Prostate gland (tissue), 2 donors: ENCODE measurements around the gene ROR1. TPM values are rescaled to one million over a fixed set of nuclear protein-coding genes. Genes with fewer than 3 reads are reported as not detected.

Experiments used
- DNase-seq: peaks from one replicate; pipeline ENCODE4 v3.0.0-alpha.2; 2019; ENCODE audit warnings: low spot score
- H3K27ac ChIP-seq, 2 donors: fragments of 200-600 bp; sonication (generic); 2 replicates each; pipeline ENCODE4 v1.5.1; 2017 to 2019
- H3K27me3 ChIP-seq: fragments of 200-600 bp; sonication (generic); replicated peaks from 2 replicates; pipeline ENCODE4 v1.5.1; 2019; ENCODE audit not compliant: insufficient read depth
- H3K36me3 ChIP-seq, 2 donors: fragments of 200-600 bp; sonication (generic); 1 replicate in 1 of 2; 2 replicates in 1 of 2; pipeline versions ENCODE4 v1.5.1 to v1.8.1; 2017 to 2019
- H3K4me1 ChIP-seq: fragments of 200-600 bp; sonication (generic); replicated peaks from 2 replicates; pipeline ENCODE4 v1.5.1; 2019
- H3K4me3 ChIP-seq, 2 donors: fragments of 200-600 bp; sonication (generic); 2 replicates each; pipeline ENCODE4 v1.5.1; 2017 to 2019
- H3K9me3 ChIP-seq: fragments of 200-600 bp; sonication (generic); 2 replicates; pipeline ENCODE4 v1.5.1; 2017
- POLR2A ChIP-seq: fragments of 450-650 bp; IDR thresholded peaks from one replicate; pipeline ENCODE4 v1.6.1; 2016; ENCODE audit warnings: antibody characterized with exemption, mild to moderate bottlenecking
- POLR2AphosphoS5 ChIP-seq: sonication (generic); formaldehyde crosslinking; IDR thresholded peaks from one replicate; pipeline ENCODE4 v1.6.1; 2017; ENCODE audit warnings: antibody characterized with exemption
- WGBS: methylation state at CpG from one replicate; pipeline ENCODE4 v1.1.5; 2018; 5-methylcytosine and 5-hydroxymethylcytosine counted together
- intact Hi-C: fragments of 100-400 bp; cut with DNase I; formaldehyde crosslinking; loops from one replicate; pipeline ENCODE4 v1.14.2; 2022
- total RNA-seq, 2 donors: library from RNA; depleted of rRNA; stranded (reverse); fragments of >200 nt; gene quantifications; one replicate each; pipeline ENCODE4 v1.1.0, GENCODE V29; 2016
- TF ChIP-seq, protein P1 (sequence below), 4 experiments: fragments of 200-600 bp in 2 of 4; fragments of 450-650 bp in 2 of 4; sonication (generic) in 2 of 4; IDR thresholded peaks; 1 replicate in 3 of 4; 2 replicates in 1 of 4; pipeline ENCODE4 v1.5.1; 2016 to 2019; ENCODE audit warnings: antibody characterized with exemption in 4 of 4, mild to moderate bottlenecking in 2 of 4, moderate library complexity in 2 of 4

ROR1 gene
- total RNA-seq, 2 donors from 2014 or later, result 7.3 to 11.1 TPM

DNA sequence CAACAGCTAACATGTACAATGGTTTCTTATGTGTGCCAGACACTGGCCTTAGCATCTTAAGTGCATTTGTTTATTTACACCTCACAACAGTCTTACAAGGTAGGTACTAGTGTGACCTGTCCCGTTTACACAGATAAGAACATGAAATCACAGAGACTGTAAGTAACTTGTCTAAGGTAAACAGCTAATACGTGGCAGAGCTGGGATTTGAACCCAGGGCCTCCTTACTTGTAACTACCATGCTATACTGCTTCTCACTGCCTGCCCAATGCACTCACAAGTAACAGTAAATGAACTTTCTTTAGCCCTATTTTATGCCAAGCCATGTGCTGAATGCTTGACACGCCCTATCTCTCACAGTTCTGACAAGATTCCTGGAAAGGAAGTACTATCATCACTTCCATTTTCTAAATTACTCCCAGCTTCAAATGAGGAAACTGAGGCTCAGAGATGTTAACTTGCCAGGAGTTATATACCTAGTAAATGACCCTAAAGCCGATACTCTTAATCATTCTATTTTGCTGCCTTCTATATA, 25.7 kb upstream of the ROR1 start:
- no peak for TF ChIP-seq POLR2AphosphoS5
- Histone ChIP-seq H3K4me1 (no peaks in the 10 kb centered on the region), H3K27me3 (no peaks in the 10 kb centered on the region), H3K4me3 (no peak overlapping the region), H3K27ac (no peak overlapping the region), H3K9me3 (no peaks in the 10 kb centered on the region), H3K36me3 (no peaks in the 10 kb centered on the region)
- 81% methylated on average over 4 of the region's 4 CpGs for WGBS
- intact Hi-C loops, result no loop called here
- no peak for DNase-seq

DNA sequence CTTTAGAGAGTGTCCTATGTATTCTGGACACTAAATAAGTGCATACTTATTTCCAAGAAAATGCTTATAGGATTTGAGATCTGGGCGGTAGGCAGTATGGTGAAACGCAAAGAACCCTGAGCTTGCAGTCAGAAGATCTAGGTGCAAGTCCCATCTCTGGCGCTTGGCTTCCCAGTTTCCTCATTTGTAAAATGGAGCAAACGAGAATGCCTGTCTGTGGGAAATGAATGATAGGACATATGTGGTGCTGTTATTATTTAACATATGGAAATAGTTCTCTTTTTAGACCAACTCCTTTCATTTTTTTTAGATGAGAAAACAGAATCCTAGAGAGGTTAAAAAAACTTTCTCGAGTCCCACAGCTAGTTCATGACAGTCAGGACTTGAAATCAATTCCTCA, 25.2 kb upstream of the ROR1 start:
- intact Hi-C loops, result no loop called here
- WGBS, result 94% methylated on average over 5 of the region's 5 CpGs
- Histone ChIP-seq H3K27ac (no peak overlapping the region), H3K36me3 (no peaks in the 10 kb centered on the region), H3K4me1 (no peaks in the 10 kb centered on the region), H3K4me3 (no peak overlapping the region), H3K9me3 (no peaks in the 10 kb centered on the region), H3K27me3 (no peaks in the 10 kb centered on the region)
- DNase-seq, result no peak
- no peak for TF ChIP-seq POLR2A
- TF ChIP-seq, protein P1, sequence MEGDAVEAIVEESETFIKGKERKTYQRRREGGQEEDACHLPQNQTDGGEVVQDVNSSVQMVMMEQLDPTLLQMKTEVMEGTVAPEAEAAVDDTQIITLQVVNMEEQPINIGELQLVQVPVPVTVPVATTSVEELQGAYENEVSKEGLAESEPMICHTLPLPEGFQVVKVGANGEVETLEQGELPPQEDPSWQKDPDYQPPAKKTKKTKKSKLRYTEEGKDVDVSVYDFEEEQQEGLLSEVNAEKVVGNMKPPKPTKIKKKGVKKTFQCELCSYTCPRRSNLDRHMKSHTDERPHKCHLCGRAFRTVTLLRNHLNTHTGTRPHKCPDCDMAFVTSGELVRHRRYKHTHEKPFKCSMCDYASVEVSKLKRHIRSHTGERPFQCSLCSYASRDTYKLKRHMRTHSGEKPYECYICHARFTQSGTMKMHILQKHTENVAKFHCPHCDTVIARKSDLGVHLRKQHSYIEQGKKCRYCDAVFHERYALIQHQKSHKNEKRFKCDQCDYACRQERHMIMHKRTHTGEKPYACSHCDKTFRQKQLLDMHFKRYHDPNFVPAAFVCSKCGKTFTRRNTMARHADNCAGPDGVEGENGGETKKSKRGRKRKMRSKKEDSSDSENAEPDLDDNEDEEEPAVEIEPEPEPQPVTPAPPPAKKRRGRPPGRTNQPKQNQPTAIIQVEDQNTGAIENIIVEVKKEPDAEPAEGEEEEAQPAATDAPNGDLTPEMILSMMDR (IDR thresholded peaks at IDR 0.05), result no peak
- TF ChIP-seq POLR2AphosphoS5, result no peak

DNA sequence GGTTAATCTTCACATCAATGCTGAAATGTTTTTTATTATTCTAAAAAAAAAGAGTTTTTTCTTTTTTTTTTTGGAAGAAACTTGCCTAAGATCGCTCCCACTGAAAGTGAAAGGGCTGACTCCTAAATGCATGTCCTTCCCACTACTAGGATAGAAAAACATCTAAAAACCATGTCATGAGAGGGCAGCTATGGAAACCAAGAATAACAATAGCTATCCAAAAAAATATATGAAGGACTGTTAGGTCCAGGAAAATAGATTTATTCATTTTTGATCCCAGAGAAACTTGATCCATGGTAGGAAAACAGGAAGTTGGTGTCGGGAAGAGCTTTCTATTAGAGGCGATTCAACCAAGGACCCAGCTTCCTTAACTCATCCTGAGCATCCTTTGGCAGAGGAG, 23.1 kb upstream of the ROR1 start:
- TF ChIP-seq POLR2AphosphoS5, result no peak
- no peaks in the 10 kb centered on the region for H3K27me3 ChIP-seq
- H3K4me1 ChIP-seq, result no peaks in the 10 kb centered on the region
- H3K27ac ChIP-seq, result no peak overlapping the region
- no peaks in the 10 kb centered on the region for H3K36me3 ChIP-seq
- WGBS, result 84% methylated on average over 3 of the region's 3 CpGs
- intact Hi-C loops, result no loop called here
- no peaks in the 10 kb centered on the region for H3K9me3 ChIP-seq
- H3K4me3 ChIP-seq, result no peak overlapping the region
- DNase-seq, result no peak

DNA sequence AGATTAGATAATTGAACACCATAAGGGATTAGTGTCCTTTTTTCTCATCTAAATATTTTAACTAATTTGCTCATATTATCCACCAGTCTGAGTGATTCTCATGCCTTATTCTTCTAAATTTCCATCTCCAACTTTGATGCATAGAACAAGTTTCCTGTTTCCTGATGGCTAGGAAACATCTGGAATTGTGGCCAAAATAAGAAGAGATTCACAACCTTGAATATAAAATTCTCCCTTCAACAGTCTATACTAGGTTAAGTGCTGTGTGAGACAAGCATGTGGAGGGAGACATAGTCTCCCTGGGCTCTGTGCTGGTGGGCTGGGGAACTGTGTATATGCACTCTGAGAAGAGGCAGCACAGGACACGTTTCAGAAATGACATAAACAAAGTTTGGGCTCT, 21.6 kb upstream of the ROR1 start:
- Histone ChIP-seq H3K27ac (no peak overlapping the region), H3K9me3 (no peaks in the 10 kb centered on the region), H3K4me3 (no peak overlapping the region), H3K36me3 (no peaks in the 10 kb centered on the region), H3K27me3 (no peaks in the 10 kb centered on the region), H3K4me1 (no peaks in the 10 kb centered on the region)
- no peak for DNase-seq
- TF ChIP-seq, protein P1 (IDR thresholded peaks at IDR 0.05), result no peak
- TF ChIP-seq POLR2A, result no peak
- TF ChIP-seq POLR2AphosphoS5, result no peak
- intact Hi-C loops, result no loop called here
- 63% methylated on average over 1 of the region's 1 CpG for WGBS

DNA sequence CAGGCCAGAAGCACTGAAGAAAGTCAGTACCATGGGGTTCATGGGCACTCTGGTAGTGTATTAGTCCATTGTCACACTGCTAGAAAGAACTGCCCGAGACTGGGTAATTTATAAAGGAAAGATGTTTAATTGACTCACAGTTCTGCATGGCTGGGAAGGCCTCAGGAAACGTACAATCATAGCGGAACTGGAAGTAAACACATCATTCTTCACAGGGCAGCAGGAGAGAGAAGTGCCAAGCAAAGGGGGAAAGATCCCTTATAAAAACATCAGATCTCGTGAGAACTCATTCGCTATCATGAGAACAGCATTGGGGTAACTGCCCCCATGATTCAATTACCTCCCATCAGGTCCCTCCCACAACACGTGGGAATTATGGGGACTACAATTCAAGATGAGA, 20.2 kb upstream of the ROR1 start:
- no peak overlapping the region for H3K27ac ChIP-seq
- H3K27me3 ChIP-seq, result no peaks in the 10 kb centered on the region
- DNase-seq, result no peak
- TF ChIP-seq, protein P1 (IDR thresholded peaks at IDR 0.05), result no peak
- TF ChIP-seq POLR2AphosphoS5 (no peak), POLR2A (no peak)
- WGBS, result 69% methylated on average over 6 of the region's 6 CpGs
- no peaks in the 10 kb centered on the region for H3K9me3 ChIP-seq
- no peaks in the 10 kb centered on the region for H3K4me1 ChIP-seq
- no peaks in the 10 kb centered on the region for H3K36me3 ChIP-seq
- H3K4me3 ChIP-seq, result no peak overlapping the region
- intact Hi-C loops, result no loop called here

DNA sequence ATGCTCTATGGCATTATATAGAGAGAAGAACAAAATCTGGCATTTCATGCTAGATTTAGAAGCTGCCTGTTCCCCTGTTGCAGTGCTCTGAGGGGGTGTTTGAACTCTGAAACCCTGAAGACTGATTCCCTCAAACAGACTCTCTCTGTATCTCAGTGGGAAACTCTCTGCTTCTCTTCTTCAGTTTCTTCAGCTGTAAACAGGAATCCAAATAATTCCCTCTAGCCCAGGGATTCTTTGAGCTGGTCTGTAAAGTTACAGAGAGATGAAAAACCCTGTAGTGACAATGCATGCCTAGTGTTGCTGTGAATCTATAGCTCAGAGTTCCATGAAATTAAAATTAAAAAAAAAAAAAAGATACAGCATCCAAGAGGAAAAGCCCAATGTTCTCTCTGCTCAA, 17.0 kb upstream of the ROR1 start:
- no peak for TF ChIP-seq POLR2AphosphoS5

More for the DNA sequence above, 17.0 kb upstream of the ROR1 start:
- Histone ChIP-seq H3K4me1 (no peaks in the 10 kb centered on the region), H3K27ac (no peak overlapping the region), H3K9me3 (no peaks in the 10 kb centered on the region), H3K4me3 (no peak overlapping the region), H3K36me3 (no peaks in the 10 kb centered on the region), H3K27me3 (no peaks in the 10 kb centered on the region)
- intact Hi-C loops, result no loop called here
- DNase-seq, result no peak
